GM19238 (cell line): ENCODE data around the gene TRIM59.

Experiments
- DNase-seq: peaks from one replicate; pipeline ENCODE4 v3.0.0; 2011; ENCODE audit warnings: low spot score; ENCODE audit not compliant: insufficient read length

Gene TRIM59

GRCh38 chr3:160449636-160450598 lies at the start of gene TRIM59:
Gene TRIM59 (minus strand): TSS chr3:160449786. CDS start chr3:160439183, 10,603 bp downstream.
- peak; percentile 99 for DNase-seq

DNA sequence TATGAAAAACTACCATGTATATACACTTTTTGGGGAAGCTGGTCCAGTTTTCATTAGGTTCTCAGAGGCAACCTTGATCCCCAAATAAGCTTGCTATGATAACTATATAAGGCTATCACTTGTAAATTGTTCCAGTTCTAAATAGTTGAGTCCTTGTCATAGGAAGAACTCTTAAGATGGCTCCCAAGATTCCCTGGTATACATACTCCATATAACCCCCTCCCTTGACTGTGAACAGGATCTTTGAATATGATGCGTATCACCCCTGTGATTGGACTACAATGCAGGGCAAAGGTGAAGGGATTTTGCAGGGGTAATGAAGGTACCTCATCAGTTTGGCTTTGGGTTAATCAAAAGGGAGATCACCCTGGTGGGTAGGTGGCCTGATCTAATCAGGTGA lies 48.6 kb upstream of the TRIM59 start:
- no peak for DNase-seq

DNA sequence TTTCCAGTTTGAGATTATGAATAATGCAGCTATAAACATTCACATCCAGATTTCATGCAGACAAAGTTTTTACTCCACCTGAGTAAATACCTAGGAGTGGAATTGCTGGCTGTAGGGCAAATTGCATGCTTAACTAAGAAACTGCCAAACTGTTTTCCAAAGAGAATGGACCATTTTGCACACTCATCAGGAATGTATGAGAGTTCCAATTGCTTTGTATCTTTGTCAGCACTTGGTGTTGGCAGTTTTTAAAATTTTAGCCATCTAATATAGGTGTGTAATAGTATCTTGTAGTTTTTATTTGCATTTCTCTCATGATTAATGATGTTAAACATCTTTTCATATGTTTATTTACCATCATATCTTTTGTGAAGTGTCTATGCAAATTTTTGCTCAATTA lies 40.6 kb upstream of the TRIM59 start:
- DNase-seq, result no peak

DNA sequence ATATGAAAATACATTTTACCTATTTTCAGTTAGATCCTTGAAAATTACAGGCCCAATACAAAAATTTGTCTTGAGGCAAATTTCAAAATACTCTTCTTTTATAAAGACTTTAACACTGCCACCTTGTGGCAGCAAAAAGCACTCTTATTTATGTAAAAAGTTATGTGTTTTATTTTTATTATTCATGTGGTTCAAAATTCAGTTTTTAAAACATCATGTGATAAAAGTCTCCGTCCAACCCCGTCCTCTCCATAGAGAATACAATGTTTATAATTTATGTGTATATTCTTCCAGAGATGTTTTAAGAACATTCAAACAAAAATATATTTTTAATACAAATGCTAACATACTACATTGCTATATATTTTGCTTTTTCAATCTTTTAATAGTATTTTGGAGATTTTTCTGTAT lies 36.9 kb upstream of the TRIM59 start:
- DNase-seq, result no peak

DNA sequence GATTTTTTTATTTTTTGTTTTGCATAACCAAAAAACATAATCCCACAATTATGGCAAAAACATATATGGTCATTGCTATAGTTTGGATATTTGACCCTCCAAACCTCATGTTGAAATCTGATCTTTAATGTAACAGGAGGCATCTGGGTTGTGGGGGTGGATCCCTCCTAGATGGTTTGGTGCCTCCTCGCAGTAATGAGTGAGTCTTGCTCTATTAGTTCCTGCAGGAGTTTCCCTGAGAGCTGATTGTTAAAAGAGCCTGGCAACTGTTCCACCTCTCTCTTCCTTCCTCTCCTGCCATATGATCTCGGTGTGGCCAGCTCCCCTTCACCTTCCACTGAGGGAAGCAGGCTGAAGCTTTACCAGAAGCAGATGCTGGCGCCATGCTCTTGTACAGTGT lies 33.2 kb upstream of the TRIM59 start:
- no peak for DNase-seq

DNA sequence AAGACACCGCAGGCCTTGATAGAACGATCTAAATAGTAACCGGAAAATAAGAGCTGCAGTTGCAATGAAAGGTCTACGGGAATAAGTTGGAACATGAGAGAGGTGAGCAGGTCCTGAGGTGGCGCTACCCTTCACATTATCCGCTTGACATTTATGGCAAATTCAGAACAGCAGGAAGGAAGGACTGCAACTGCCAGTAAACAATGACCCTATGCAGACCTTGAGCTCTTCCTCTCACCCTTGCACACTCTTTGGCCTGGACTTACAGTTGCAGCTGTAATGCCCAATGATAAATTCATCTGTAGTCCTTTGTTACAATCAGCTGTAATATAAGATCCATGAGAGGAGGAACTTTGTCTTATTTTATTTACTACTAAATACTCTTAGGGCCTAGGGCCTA lies 32.3 kb upstream of the TRIM59 start:
- no peak for DNase-seq

DNA sequence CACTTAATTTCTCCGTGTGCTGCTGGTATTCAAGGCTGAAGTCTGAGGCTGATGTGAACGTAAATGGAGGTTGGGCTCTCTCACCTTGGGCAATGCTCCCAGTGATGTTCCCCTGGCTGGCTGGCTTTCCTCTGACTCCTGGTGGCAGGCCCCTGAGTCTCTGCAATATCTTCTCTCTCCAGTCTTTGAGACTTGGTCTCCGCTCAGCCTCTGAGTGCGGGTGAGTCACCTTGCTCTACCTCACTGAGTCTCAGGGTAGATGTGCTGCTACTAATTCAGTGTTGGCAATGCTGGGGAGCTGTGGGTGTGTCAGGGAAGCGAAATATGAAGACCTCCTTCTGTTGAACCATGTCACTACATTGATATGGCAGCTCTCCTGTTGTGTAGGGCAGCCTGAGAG lies 31.3 kb upstream of the TRIM59 start:
- DNase-seq, result no peak

- no peak for DNase-seq
These were observed 29.8 kb upstream of the TRIM59 start for GRCh38 chr3:160479376-160479775.

DNA sequence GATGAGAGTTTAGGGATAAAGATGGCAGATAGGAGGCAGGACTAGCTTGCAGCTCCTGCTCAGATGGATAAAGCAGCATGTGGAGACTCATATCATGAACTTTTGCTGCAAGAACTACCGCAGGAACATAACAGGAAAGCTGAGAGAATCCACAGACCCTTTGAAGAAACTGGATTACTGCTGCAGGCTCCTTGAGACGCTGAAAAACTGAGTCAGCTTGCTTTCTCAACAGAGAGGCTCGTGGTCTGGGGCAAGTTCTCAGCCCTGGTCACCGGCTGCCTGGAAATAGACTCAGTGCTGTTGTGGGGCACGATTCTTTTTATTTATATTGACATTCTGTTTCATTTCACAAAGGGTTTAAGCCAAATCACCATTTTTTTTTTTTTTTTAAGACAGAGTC lies 28.8 kb upstream of the TRIM59 start:
- no peak for DNase-seq

DNA sequence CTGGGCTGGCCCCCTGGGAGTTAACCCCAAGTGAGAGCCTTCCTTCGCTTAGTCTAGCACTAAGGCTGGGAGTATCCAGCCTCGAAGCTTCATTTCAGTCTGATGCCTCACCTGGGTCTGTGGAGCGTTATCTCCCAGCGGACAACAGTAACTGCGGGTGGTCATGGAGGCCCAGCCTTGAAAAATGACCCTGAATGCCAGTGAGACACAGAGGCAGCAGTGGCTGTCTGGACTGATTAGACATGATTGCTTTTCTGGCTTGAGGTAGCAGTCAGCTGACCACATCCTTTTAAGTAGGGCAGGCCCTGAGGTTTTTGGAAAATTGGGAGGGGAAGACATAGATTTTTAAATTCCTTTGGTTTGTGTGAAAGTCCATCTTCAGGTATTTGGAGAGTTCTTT lies 28.2 kb upstream of the TRIM59 start:
- no peak for DNase-seq

- DNase-seq, result no peak
These were observed 26.3 kb upstream of the TRIM59 start for GRCh38 chr3:160475884-160476283.

DNA sequence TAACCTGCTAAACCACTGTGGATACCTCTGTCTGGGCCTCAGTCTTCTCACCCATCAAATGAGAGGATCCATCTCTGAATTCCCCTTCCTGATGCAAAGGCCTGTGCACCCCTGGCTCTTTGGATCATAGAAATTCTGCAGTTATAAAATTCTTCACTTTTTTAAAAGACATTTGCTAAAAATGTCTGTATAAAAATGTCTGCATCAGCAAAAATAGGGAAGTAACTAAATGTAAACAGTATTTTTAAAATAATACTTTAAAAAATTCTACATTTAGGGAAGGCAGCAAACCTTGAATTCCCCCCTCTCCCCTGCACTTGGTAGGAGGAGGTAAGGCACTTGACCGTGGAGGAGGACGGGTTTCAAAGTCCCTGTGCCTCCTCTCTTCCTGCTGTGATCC lies 25.6 kb upstream of the TRIM59 start:
- DNase-seq, result no peak

DNA sequence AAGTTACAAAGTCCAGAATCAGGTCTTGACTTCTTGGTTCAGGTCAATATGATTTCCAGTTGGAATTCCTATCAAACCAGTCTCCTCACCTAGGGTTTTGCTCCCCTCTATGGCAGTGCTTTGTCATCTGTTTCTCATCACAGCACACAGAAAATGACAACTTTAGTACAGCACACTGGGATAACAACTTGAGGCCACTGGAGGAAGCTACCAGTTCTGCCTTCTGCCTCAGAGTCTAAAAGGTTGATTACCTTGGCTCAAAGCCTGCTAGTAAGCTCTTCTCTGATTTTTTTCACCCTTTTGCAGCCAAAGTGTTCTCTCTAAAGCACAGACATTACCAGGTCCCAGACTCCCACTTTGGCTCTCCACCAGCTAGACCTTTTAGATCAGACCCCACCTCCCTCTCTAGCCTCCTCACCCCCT lies 24.8 kb upstream of the TRIM59 start:
- no peak for DNase-seq

DNA sequence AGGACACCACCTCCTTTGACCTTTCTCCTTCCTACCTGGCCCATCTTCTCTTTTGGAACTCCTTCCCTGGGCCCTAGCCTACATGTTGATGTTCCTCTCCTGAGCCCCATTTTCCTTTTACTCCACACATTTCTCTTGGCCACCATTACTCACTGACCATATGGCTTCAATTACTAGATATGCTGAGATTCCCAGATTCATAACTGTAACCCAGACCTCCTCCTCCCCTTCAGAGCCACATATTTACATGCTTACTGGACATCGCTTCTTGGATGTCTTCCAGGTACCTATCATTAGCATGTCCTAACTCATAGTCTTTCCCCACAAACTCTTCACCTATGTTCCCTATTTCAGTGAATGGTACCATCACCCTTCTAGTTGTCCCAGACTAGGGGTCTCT lies 24.4 kb upstream of the TRIM59 start:
- DNase-seq, result no peak

DNA sequence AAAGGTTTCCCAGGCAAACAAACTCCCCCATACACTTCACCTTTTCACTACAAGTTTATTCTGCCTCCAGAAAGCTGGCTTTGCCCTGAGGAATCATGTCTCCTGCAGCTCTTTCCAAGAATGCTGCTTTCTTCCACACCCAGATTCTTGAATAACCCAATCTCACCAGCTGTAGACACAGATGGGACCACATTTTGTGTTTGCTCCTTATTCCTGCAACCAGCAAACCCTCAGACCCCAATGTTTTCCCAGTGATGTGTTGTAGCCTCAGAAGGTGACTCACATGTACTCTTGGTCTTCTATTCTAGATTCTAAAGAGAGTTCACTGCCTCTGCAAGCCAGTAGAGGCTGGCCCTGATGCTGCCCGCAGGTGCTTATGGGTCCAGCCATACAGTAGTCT lies 23.6 kb upstream of the TRIM59 start:
- no peak for DNase-seq

DNA sequence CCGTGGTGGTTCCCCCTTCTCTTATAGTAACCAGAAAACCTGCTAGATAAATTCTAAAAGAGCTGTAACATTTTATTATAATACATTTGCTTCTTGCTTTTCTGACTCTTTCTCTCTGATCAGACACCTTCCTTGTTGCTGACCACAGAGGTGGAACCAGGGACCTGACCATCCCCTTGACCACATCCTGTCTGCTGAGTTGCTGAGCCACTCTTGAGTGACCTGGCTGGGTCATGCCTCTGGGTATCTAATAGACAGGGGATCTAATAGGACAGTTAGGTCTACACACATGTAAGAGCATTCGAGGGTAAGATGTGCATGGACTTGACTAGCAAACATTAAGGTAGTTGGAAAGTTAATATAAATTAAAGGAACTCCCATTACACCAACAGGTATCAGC lies 22.8 kb upstream of the TRIM59 start:
- no peak for DNase-seq

GRCh38 chr3:160471892-160472291 lies 22.3 kb upstream of the TRIM59 start:
- DNase-seq, result no peak

GRCh38 chr3:160470181-160470580 lies 20.6 kb upstream of the TRIM59 start:
- DNase-seq, result no peak

DNA sequence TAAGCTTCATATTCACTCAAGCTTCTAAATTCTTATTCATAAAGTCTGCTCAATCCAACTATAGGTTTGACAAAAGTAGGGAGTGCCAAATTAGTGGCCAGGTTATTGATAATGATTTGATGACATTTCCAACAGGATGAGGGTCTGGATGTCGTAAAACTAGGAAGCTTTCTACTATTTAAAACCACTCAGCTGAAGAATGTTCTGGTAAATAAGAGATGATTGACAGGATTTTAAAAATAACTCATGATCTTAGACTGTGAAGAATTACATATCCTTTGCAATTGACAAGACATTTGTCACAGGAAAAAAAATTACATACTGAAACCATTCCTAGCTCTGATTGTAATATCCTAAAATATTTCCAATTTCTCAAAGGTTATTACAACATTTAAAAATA lies 15.4 kb upstream of the TRIM59 start:
- no peak for DNase-seq

DNA sequence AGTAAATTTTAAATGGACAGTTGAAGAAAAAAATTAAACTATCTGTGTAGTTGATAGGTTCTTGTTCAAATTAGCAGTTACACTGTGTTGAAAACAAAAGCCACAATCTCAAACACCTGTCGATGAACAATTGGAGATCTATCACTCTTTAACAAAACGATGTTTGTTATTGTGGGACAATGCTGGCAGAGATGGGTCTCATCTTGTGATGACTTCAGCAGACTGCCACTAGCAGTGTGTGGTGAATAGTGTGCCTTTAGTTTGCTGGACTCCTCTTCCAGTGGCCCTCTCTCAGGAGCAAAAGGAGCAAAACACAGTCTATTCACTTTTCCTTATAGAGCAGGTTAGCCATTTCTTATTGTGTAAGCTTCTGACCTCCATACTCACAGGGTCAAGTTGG lies 14.7 kb upstream of the TRIM59 start:
- DNase-seq, result no peak

- no peak for DNase-seq
These were observed 10.4 kb upstream of the TRIM59 start for GRCh38 chr3:160460033-160460432.

DNA sequence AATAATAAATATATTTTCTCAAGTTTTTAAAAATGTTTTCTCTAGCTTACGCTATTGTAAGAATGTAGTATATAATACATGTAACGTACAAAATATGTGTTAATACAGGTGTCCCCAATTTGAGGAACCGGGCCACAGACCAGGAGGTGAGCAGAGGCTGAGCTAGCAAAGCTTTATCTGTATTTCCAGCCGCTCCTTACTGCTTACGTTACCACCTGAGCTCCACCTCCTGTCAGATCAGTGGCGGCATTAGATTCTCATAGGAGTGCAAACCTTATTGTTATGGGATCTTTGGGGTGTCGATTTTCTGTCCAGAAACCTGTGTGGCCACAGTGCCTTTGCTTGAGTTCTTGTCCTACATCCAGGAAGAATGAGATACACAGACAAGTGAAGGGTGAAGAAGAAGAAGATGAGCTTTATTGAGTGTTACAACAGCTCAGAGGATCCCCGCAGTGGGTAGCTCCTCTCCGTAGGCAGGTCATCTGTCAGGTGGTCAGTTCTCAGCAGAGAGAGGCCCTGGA lies 9.9 kb upstream of the TRIM59 start:
- no peak for DNase-seq

DNA sequence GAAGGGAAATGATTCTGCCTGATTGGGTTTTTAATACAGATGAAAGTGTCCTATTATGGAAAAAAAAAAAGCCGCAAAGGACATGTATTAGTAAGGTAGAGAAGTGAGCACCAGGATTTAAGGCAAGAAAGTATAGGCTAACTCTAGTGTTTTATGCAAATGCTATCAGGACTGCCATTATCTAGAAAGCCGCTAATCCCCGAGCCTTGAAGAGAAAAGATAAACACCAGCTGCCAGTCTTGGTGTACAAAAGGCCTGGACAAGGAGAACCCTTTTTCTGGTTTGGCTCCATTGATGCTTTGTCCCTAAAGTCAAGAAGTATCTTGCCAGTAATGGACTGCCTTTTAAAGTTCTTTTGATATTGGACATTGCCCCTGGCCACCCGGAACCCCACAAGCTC lies 8.6 kb upstream of the TRIM59 start:
- DNase-seq, result no peak
